Stimulated activated CD4-positive, alpha-beta T cell treated with anti-CD3 and anti-CD28 coated beads, Interleukin-15, amount 100 ng/mL, for 1 hour (primary cell): ENCODE data around the gene CLSTN3.
"Not testable (repeated sequence)": the region's sequence is repeated elsewhere in the genome, so short reads cannot be mapped to it uniquely, and the experiment has no call there.

ENCODE experiments used
- DNase-seq, 2 donors: peaks; one replicate each; pipeline ENCODE4 v3.0.0-alpha.2; 2020; ENCODE audit warnings: low read depth in 1 of 2, low spot score in 1 of 2

The CLSTN3 gene

DNA sequence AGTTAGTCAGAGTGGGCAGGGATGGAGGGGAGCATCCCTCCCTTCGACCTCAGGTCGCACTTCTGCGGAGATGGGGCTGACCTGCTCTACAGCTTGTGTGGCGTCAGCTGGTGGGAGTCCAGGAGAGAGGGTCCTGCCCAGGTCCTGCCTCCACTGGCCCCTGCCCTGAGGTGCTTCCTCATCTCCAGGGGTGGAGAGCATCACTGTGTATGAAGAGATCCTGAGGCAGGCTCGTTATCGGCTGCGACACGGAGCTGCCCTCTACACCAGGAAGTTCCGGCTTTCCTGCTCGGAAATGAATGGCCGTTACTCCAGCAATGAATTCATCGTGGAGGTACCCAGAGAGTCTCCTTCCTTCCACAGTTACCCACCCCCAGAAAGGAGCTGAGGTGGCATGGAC, 20.2 kb downstream of the CLSTN3 start:
- no peak for DNase-seq

DNA sequence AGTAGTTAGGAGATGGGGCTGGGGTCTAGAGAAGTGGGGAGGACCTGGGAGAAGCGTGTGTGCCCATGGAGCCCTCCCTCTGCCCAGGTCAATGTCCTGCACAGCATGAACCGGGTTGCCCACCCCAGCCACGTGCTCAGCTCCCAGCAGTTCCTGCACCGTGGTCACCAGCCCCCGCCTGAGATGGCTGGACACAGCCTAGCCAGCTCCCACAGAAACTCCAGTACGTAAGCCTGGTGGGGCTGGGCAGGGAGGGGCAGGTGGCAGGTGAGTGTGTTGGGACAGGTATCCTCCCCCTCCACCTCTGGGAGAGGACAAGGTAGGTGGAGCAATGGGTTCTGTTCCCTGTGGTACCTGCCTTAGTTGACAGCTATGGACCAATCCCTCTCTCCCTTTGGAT, 20.7 kb downstream of the CLSTN3 start:
- DNase-seq = no peak

DNA sequence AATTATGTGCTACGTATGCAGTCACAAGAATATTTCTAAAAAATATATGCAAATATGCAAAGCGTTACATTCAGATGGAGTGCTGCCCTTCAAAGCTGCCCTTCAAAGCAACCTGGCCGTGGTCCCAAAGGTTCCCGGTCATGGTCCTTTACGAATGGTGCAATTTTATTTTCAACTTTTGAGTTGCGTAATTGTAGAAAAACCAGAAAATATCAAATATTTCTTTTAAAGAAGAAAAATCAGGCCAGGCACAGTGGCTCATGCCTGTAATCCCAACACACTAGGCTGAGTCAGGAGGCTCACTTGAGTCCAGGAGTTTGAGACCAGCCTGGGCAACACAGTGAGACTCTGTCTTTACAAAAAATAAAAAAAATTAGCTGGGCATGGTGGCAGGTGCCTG, 21.4 kb downstream of the CLSTN3 start:
- no peak for DNase-seq

DNA sequence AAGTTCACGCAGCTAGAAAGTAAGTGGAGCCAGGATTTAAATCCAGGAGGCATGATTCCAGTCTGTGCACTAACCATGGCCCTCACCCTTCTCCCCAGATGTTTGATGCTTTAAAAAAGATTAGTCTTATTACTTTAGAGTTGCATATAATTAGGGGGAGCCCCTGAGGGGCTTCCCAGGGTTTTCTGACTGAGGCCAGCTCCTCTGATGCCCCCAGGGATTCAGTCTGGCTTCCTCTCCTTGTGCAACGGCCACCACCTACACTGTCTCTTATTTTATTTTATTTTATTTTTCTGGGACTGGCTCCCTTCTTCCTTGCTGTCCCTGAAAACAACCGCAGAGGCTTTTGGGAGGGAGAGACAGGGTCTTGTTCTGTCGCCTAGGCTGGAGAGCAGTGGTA, 22.6 kb downstream of the CLSTN3 start:
- DNase-seq = no peak

DNA sequence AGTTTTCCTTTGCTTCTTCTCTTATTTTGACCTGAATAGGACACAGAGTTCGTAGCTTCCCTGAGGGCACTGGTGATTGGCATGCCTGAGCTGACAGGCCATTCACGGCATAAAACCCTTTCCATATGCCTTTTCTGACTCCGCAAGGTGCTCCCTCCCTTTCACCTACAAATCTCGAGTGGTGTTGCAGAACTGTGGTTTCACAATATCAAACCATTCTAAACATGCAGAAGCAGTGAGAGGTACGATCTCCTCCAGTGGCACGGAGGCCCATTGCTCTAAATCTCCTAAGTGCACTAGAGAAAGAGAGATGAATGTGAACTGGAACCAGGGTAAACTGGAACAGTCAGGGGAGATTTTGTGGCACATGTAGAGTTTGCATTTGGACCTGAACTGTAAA, 23.9 kb downstream of the CLSTN3 start:
- DNase-seq = no peak

DNA sequence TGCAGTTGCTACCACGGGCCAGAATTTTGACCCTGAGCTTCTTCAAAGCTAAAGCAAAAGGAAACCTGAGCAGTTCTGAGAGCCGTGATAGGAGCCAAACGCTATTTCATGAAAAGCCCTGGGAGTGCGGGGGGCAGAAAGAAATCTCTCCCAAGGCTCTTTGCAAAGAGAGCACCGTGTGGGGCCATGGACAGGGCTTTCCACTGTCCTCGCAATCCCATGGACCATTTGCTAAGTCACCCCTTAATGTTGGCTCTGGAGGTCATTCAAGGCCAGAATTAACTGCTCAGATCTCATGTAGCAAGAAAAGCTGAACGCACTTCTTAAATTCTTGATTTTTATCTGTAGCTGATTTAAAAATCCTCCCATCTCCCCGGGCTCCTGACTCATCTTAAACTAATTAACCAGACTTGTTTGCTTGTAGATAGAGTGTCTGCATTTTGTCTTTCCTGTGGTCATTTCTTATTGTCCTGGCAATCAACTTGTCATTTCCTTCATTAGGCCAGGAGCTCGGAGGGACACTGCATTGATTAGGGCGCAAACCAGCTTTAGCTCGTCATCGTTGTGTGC, 24.8 kb downstream of the CLSTN3 start:
- no peak for DNase-seq

DNA sequence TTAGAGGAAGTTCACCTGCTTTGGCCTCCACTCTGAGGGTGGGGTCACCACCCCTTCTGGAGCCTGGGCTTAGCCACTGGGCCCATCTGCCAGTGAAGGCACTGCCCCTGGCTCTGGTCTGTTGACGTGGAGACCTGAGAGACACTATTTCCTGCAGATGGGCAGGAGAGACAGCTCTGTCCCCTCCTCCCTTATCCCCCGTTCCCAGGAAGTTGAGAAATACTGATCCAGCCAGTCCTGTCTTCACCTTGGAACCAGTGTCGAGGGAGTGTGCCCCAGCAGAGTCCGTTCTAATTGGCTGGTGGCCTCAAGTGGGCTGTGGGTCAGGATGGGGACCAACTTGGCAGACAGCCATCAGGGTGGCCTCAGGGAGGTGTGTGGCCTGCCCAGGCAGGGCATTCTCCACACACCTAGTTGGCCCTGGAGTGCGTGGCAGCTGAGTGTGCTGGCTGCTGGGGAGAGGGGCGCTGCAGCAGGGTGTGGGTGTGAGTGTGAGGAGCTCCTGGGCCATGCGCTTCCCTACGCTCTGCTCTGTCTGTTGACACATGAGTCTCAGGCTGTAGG, 25.4 kb downstream of the CLSTN3 start:
- DNase-seq = no peak

DNA sequence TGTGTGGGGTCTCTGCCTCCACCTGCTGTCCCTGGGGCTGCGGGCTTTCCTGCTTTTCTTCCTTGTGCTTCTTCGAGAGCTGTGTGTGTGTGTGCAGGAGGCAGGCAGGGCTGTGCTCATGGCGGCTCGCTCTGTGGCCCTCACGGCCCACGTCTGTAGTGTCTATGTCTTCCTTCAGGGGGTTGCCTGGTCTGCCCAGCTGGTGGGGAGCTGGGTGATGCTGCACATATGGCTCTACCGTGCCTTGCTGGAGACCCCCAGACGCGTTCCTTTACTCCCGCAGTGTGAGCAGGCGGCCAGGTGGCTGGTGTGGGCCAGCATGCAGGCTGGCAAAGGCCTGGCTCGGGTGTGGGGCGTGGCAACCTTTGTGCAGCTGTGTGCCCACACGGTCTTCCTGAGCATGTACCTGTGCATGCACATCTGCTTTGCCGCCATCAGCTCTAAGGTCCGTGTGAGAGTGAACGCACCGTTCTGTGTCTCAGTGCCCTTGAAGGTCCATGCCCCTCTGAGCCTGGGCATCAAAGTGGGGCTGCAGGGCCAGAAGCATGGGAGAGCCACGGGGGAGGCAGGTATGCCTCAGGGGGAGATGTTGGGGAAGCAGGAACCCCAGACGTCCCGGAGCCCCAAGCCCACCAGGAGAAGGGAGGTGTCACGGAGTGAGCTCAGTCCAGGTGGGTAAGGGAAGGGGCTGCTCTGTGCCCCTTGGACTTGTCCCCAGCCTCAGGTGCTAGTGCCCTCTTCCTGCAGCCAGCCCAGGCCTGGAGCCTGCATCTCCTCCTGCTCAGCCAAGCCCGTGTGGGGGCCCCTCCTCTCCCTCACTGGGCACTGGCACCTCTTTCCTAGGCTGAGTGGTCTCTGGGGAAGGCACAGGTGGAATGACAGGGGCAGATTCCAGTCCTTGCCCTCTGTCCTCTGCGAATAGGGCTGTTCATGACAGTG, 26.4 kb downstream of the CLSTN3 start:
- DNase-seq = no peak

DNA sequence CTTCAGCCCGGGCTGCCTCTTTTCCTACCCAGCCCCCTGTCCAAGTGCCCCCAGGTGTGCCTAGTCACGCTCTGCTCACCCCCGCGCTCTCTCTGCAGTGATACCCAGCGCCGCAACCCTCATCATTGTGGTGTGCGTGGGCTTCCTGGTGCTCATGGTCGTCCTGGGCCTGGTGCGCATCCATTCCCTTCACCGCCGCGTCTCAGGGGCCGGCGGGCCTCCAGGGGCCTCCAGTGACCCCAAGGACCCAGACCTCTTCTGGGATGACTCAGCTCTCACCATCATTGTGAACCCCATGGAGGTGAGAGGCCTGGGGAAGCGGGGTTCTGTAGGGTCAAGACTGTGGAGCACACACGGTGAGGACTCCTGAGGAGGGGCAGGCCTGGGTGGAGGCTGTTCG, 27.2 kb downstream of the CLSTN3 start:
- no peak for DNase-seq

DNA sequence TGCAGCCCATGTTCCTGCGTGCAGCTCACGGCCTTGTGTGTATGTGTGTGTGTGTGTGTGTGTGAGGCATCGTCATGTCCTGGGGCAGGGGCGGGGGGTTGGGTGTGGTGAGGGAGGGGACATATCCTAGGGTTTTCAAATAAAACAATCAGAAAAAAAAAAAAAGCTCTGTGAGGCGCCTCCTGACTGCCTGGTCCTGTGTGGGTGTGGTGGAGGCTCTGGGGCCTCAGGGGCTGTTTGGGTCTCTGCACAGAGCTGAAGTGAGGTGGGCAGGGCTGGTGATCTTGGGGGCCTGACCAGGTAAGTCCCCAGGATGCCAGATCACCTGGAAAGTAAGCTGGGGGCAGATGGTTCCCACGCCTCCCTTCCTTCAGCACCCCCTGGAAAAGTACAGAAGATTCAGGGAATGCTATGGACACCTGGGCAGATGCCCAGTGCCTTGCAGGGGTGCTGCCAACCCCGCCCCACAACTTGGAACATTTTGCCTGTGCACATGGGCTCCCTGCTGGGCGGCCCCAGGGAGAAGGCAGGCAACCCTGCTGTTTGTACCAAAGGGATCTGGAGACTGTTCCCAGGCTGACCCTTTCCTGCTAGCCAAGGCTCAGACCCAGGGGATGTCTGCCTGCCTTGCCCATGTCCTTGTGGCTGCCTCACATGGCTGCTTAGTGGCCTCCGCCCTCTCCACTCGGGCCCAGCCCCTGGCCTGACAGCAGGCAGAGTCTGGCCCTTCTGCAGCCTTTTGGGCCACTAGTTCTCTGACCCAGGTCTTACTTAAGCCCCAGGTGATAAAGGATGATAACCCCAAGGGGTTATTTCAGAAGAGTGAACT, 28.8 kb downstream of the CLSTN3 start:
- no peak for DNase-seq

DNA sequence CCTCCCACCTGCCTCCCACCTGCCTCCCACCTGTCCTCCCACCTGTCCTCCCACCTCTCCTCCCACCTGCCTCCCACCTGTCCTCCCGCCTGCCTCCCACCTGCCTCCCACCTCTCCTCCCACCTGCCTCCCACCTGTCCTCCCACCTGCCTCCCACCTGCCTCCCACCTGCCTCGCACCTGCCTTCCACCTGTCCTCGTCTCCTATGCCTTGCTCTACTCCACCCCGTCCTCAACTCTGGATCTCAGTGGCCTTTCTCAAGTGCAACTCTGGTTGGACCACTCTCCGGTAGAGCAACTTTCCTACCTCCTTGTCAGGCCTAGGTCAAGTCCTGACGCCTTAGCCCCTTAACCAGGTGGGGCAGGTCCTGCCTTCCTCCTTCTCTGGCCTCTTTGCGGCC, 30.0 kb downstream of the CLSTN3 start:
- DNase-seq = no peak

DNA sequence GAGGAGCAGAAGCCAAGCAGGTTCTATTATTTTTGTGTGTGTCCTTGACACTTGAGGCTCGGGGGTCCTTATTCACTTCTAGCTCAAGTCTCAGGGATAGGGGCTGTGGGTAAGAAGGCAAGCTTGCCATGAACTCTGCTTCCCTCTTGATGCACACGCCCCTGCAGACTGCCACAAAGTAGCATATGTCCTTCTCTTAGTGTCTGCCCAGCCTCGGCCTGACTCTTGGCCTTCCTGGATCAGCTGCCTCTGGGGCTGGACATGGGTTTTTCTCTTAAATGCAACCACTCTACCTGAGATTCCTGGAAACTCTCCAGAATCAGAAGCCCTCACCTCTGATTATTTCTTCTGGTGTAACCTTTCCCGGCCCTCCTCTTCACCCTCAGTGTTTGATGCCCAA, 31.2 kb downstream of the CLSTN3 start:
- DNase-seq = no peak

DNA sequence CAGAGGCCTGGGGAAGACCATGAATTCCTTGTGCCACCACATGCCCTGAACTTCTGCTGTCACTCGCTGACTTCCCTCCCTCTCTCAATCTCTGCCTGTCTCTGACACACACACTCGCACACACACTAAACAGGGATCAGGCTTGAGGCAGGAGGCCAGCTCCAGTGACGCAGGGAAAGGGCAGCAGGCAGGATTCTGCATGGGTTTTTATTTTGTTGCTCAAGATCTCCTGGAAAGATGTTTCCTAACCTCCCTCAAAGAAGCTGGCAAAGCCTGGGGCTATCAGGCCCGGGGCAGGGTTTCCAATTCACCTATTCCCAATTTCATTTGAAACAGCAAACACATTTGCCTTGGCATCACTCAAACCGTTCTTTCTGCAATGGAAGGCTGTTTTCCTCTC, 31.6 kb downstream of the CLSTN3 start:
- DNase-seq = no peak

DNA sequence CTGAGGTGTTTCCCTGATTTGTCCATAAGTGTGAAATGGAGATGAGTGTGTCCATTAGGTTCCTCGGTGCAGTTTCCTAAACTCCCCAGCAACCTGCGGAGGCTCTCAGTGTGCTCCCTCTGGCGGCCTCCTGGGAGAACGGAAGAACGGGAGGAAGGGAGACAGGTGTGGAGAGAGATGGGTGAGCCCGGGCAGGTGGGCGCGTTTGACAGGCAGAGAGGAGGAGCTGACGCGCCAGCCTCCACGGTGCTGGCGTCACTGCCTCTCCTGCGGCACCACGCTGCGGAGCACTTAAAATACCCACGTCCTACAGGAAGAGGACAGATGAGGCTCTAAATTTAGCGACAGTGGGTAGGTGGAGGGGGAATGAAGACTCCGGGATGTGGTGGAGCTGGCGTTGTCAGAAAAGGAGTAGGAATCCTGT, 32.5 kb downstream of the CLSTN3 start:
- DNase-seq = no peak

DNA sequence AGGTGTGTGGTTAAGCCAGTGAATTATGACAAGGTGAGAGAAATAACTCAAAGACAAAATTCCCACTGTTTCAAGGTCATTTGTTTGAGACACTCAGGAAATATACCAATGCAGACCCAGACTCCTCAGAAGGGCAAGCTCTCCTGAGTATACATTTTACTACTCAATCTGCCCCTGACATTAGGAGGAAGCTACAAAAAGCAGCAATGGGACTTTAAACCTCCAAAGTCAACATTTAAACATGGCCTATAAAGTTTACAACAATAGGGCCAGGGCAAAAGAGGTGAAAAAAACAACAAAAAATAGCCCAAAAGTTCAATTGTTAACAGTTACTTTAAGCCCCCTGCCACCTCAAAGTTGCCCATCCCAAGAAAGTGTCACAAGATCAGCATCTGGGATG, 39.8 kb downstream of the CLSTN3 start:
- no peak for DNase-seq

DNA sequence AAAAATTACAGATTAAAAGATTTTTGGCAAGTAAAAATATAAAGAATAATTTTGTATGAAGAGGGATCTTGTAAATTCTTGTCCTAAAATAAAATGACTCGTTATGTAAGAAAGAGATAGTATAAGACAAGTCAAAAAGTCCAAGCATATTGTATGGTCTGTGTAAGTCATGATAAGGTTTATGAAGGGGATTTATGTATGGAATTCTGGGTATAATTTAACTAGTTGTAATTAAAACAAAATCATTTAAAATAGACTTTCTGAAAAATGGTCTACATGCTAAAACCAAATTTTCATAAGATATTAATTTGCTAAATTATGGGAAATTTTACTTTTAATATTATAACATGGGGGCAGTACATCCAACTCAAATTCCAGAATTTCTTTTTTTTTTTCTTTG, 41.7 kb downstream of the CLSTN3 start:
- no peak for DNase-seq

DNA sequence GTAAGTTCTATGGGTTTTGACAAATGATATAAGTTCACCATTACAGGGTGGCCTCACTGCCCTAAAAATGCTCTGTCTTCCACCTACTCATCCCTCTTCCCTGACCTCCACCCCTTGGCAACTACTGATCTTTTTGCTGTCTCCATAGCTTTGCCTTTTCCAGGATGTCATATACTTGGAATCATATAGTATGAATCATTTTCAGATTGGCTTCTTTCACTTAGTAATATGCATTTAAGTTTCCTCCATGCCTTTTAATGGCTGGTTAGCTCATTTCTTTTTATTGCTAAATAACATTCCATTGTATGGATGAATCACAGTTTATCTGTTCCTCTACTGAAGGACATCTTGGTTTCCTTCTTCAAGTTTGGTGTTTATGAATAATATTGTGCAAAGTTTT, 45.3 kb downstream of the CLSTN3 start:
- DNase-seq = no peak

DNA sequence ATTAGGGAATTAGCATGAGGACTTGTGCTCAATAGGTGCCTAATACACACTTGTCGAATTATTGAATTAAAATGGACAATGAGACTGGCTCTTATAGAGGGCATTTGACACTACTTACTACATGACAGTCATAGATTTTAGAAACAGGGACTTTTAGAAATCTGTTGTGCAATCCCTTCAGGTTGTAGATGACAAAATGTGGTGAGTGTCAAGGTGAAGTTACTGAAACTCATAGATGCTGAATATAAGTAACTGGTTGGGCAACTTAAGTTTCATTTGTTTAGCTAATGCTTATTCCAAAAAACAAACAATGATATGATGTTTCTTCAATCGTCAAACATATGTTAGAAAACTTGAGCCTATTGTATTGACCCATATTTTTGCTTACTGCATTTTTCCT, 46.4 kb downstream of the CLSTN3 start:
- DNase-seq = no peak

DNA sequence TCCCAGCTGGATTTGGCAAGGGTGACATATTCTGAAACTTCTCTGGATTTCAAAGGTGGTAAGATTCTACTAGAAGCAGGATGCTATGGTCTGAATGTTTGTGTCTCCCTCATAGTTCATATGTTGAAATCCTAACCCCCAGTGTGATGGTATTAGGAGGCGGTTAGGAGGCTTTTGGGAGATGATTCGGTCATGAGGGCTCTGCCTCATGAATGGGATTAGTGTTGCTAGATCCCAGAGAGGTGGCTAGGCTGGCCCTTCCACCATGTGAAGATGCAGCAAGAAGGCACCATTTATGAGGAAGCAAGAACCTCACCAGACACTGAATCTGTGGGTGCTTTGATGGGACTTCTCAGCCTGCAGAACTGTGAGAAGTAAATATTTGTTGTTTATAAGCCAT, 48.3 kb downstream of the CLSTN3 start:
- DNase-seq = no peak

DNA sequence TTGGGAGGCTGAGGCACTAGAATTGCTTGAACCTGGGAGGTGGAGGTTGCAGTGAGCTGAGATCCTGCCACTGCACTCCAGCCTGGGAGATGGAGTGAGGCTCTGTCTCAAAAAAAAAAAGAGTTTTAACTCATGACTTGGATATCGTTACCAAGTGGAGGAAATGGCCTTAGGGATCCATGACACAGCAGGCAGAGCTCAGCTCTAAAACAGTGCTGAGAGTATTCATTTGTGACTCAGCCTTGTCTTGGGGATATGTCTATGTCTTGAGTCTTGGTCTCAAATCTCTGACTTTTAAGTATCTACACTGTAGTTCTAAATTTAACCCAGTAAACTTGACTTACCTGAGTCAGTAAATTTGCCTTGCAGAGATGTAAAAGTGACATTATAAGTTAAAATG, 50.5 kb downstream of the CLSTN3 start:
- no peak for DNase-seq

DNA sequence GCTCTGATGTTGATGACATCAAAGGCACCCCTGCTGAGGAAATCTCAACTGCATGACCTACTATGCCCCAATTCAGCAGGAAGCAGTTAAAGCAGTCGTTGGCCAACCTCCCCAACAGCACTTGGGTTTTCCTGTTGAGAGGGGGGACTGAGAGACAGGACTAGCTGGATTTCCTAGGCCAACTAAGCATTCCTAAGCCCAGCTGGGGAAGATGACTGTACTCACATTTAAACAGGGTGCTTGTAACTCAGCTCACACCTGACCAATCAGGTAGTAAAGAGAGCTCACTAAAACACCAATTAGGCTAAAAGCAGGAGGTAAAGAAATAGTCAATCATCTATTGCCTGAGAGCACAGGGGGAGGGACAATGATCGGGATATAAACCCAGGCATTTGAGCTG, 55.9 kb downstream of the CLSTN3 start:
- DNase-seq = not testable (repeated sequence)
